ENCODE results near the gene SUMO3. TPM values are rescaled to one million over a fixed set of nuclear protein-coding genes. Genes with fewer than 3 reads are reported as not detected.
A peak's percentile ranks its signal among the peaks of the same experiment; 100 is the strongest.

Gene SUMO3
- polyA plus RNA-seq, 1 donor: 113 TPM

- no peak for DNase-seq
These were observed 31.1 kb upstream of the SUMO3 start for GRCh38 chr21:44848821-44849521.

- no peak for DNase-seq
These were observed 29.6 kb upstream of the SUMO3 start for GRCh38 chr21:44847261-44848056.

GRCh38 chr21:44846485-44847260, 28.8 kb upstream of the SUMO3 start:
- DNase-seq: no peak

- no peak for DNase-seq
These were observed 28.3 kb upstream of the SUMO3 start for GRCh38 chr21:44846224-44846484.

- DNase-seq: peak; percentile 44
These were observed 27.8 kb upstream of the SUMO3 start for GRCh38 chr21:44845418-44846223.

GRCh38 chr21:44844256-44844655, 26.4 kb upstream of the SUMO3 start:
- DNase-seq: no peak

- DNase-seq: no peak
These were observed 25.0 kb upstream of the SUMO3 start for GRCh38 chr21:44842721-44843445.

- no peak for DNase-seq
These were observed 24.2 kb upstream of the SUMO3 start for GRCh38 chr21:44842087-44842486.

GRCh38 chr21:44840771-44841170, 22.9 kb upstream of the SUMO3 start:
- no peak for DNase-seq

- no peak for DNase-seq
These were observed 21.1 kb upstream of the SUMO3 start for GRCh38 chr21:44838951-44839350.

GRCh38 chr21:44838039-44838895, 20.4 kb upstream of the SUMO3 start:
- DNase-seq: no peak

GRCh38 chr21:44837537-44837936, 19.7 kb upstream of the SUMO3 start:
- DNase-seq: no peak

- no peak for DNase-seq
These were observed 19.0 kb upstream of the SUMO3 start for GRCh38 chr21:44836666-44837471.

GRCh38 chr21:44836349-44836665, 18.4 kb upstream of the SUMO3 start:
- DNase-seq: no peak

GRCh38 chr21:44835647-44835973, 17.7 kb upstream of the SUMO3 start:
- DNase-seq: no peak

- no peak for DNase-seq
These were observed 17.2 kb upstream of the SUMO3 start for GRCh38 chr21:44834951-44835646.

- DNase-seq: no peak
These were observed 16.5 kb upstream of the SUMO3 start for GRCh38 chr21:44834231-44834950.

- DNase-seq: no peak
These were observed 15.8 kb upstream of the SUMO3 start for GRCh38 chr21:44833663-44834062.
